GM18502 (cell line): ENCODE results near the gene RHEBL1.

ENCODE experiments used
- ATAC-seq: cut with Tn5 transposase; IDR thresholded peaks from one replicate; pipeline ENCODE4 v1.9.1; 2021; ENCODE audit warnings: mild to moderate bottlenecking; ENCODE audit not compliant: unreplicated experiment, poor library complexity

Gene RHEBL1

GRCh38 chr12:49038291-49038955, 31.4 kb downstream of the RHEBL1 start:
- ATAC-seq, result no peak

GRCh38 chr12:49037947-49038237, 31.9 kb downstream of the RHEBL1 start:
- no peak for ATAC-seq

- no peak for ATAC-seq
Measured at GRCh38 chr12:49037111-49037946, 32.5 kb downstream of the RHEBL1 start.

- ATAC-seq, result no peak
Measured at GRCh38 chr12:49036029-49036428, 33.8 kb downstream of the RHEBL1 start.

- no peak for ATAC-seq
Measured at GRCh38 chr12:49034286-49034622, 35.5 kb downstream of the RHEBL1 start.

GRCh38 chr12:49033611-49034285, 36.0 kb downstream of the RHEBL1 start:
- ATAC-seq, result no peak

GRCh38 chr12:49032679-49033447, 36.9 kb downstream of the RHEBL1 start:
- no peak for ATAC-seq

- ATAC-seq, result no peak
Measured at GRCh38 chr12:49032276-49032675, 37.5 kb downstream of the RHEBL1 start.

GRCh38 chr12:49031573-49032161, 38.1 kb downstream of the RHEBL1 start:
- ATAC-seq, result no peak

GRCh38 chr12:49030714-49031572, 38.8 kb downstream of the RHEBL1 start:
- no peak for ATAC-seq

- no peak for ATAC-seq
Measured at GRCh38 chr12:49030119-49030518, 39.7 kb downstream of the RHEBL1 start.

GRCh38 chr12:49028666-49029275, 41.0 kb downstream of the RHEBL1 start:
- no peak for ATAC-seq

- no peak for ATAC-seq
Measured at GRCh38 chr12:49027846-49028555, 41.8 kb downstream of the RHEBL1 start.

- ATAC-seq, result no peak
Measured at GRCh38 chr12:49026678-49027480, 42.9 kb downstream of the RHEBL1 start.

GRCh38 chr12:49026101-49026500, 43.7 kb downstream of the RHEBL1 start:
- ATAC-seq, result no peak

GRCh38 chr12:49025463-49025862, 44.3 kb downstream of the RHEBL1 start:
- ATAC-seq, result no peak

- ATAC-seq, result no peak
Measured at GRCh38 chr12:49024543-49024942, 45.2 kb downstream of the RHEBL1 start.

GRCh38 chr12:49023812-49024211, 46.0 kb downstream of the RHEBL1 start:
- ATAC-seq, result no peak
